Body of pancreas (tissue), 4 donors: Measurements from ENCODE around the gene RAD51B.

Experiments
- POLR2A ChIP-seq, 3 donors: fragments of 450-650 bp; IDR thresholded peaks; one replicate each; pipeline ENCODE4 v1.6.1; 2016; ENCODE audit warnings: antibody characterized with exemption in 3 of 3, mild to moderate bottlenecking in 2 of 3
- TF ChIP-seq, protein P1 (sequence below), 7 experiments: fragments of 450-650 bp in 4 of 7; fragments of 200-600 bp in 3 of 7; sonication (generic) in 3 of 7; IDR thresholded peaks; one replicate each; pipeline ENCODE4 v1.5.1; 2016 to 2019; ENCODE audit warnings: antibody characterized with exemption in 7 of 7

DNA sequence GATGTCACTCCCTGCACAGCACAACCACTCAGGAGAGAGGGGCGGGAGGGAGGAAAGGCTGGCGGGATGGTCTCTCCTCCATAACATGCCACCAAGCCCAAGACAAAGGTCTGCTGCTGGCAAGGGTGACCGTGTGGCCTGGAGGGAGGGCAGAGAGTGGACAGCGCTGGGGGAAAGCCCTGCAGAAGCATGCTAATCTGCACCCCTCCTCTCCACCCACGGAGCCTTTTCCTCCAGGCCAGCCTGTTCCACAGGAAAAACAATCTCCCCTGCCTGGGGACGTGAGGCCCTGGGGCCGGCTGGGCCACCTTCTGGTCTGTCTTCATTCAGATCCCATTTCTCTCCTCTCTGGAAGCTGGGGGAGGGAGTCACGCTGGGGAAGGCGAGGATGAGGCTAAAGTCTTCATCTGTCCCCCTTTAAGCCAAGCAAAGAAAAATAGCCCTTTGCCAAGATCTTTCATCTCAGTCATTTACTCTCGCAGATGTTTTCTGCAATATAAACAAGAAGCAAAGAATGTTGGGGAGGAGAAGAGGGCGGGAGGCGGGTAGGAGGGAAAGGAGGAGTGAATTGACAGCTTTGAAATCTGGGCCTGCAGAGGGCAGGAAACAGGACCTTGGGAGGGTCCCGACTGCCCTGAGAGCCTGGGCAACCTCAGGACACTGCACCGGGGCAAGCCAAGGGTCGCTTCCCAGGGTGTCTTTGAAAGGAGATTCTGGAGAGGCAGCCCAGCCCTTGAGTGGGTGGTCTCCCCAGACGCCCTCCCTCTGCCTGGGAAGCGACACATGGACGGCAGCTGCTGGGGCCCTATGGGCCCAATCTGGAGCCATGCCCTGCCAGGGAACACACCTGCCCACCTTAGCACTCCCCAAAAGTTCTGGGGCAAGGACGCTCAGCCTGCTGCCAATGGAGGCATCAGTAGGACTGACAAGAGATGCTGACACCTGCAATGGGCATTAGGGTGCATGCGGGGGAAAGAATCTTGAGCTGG lies 839.7 kb downstream of the RAD51B start:
- no peak for TF ChIP-seq POLR2A (IDR thresholded peaks at IDR 0.05)
- TF ChIP-seq, protein P1, sequence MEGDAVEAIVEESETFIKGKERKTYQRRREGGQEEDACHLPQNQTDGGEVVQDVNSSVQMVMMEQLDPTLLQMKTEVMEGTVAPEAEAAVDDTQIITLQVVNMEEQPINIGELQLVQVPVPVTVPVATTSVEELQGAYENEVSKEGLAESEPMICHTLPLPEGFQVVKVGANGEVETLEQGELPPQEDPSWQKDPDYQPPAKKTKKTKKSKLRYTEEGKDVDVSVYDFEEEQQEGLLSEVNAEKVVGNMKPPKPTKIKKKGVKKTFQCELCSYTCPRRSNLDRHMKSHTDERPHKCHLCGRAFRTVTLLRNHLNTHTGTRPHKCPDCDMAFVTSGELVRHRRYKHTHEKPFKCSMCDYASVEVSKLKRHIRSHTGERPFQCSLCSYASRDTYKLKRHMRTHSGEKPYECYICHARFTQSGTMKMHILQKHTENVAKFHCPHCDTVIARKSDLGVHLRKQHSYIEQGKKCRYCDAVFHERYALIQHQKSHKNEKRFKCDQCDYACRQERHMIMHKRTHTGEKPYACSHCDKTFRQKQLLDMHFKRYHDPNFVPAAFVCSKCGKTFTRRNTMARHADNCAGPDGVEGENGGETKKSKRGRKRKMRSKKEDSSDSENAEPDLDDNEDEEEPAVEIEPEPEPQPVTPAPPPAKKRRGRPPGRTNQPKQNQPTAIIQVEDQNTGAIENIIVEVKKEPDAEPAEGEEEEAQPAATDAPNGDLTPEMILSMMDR (IDR thresholded peaks at IDR 0.05): no peak
